CD4-positive, alpha-beta T cell (primary cell): ENCODE data around the gene TTC34. TPM values are rescaled to one million over a fixed set of nuclear protein-coding genes. Genes with fewer than 3 reads are reported as not detected.

Experiments
- ATAC-seq: fragments of 200-7000 bp; cut with Tn5 transposase; one replicate; pipeline ENCODE4 v1.10.0; 2022; ENCODE audit warnings: mild to moderate bottlenecking; ENCODE audit not compliant: poor library complexity
- CTCF ChIA-PET: fragments of 350-600 bp; sonication (Branson Sonifier 250); formaldehyde crosslinking; loops from one replicate; lab custom pipeline; 2021; ENCODE audit warnings: antibody characterized with exemption, inconsistent platforms; lab: Charles Lee
- POLR2A ChIA-PET: fragments of 350-600 bp; sonication (Branson Sonifier 250); formaldehyde crosslinking; loops from one replicate; lab custom pipeline; 2021; ENCODE audit warnings: antibody characterized with exemption, inconsistent platforms; lab: Charles Lee
- DNase-seq, 14 experiments: peaks; one replicate each; pipeline ENCODE4 v3.0.0-alpha.2; 2013 to 2020; ENCODE audit warnings: mixed read lengths in 2 of 14
- H3K27ac ChIP-seq, 2 donors: one replicate each; pipeline versions ENCODE4 v1.5.1 to v1.7.0; 2013; ENCODE audit warnings: low read length in 2 of 2, low read depth in 1 of 2, mild to moderate bottlenecking in 1 of 2
- H3K27me3 ChIP-seq, 2 experiments: 1 replicate in 1 of 2; 2 replicates in 1 of 2; pipeline versions ENCODE4 v1.6.1 to v1.7.0; 2013; ENCODE audit warnings: low read length in 2 of 2, control low read depth in 1 of 2, mild to moderate bottlenecking in 1 of 2, moderate library complexity in 1 of 2; ENCODE audit not compliant: insufficient read depth in 2 of 2, control insufficient read depth in 1 of 2
- H3K36me3 ChIP-seq: one replicate; pipeline ENCODE4 v1.6.1; 2013; ENCODE audit warnings: low read length, control low read depth; ENCODE audit not compliant: insufficient read depth
- H3K4me1 ChIP-seq: one replicate; pipeline ENCODE4 v1.6.1; 2013; ENCODE audit warnings: low read length, control low read depth; ENCODE audit not compliant: insufficient read depth
- H3K4me3 ChIP-seq: one replicate; pipeline ENCODE4 v1.5.1; 2013; ENCODE audit warnings: mild to moderate bottlenecking, low read length, moderate library complexity
- H3K9me3 ChIP-seq, 2 experiments: 1 replicate in 1 of 2; 2 replicates in 1 of 2; pipeline versions ENCODE4 v1.6.1 to v1.7.0; 2013; ENCODE audit warnings: low read length in 2 of 2, mild to moderate bottlenecking in 2 of 2, control low read depth in 1 of 2, moderate library complexity in 1 of 2; ENCODE audit not compliant: control insufficient read depth in 1 of 2, insufficient read depth in 1 of 2
- H3K27ac Mint-ChIP-seq: one replicate; pipeline ENCODE4 v1.8.0; 2020; ENCODE audit warnings: mixed read lengths
- H3K27me3 Mint-ChIP-seq: one replicate; pipeline ENCODE4 v1.8.0; 2021; ENCODE audit warnings: mixed read lengths
- H3K36me3 Mint-ChIP-seq: one replicate; pipeline ENCODE4 v1.8.0; 2021; ENCODE audit warnings: low read depth, mixed read lengths
- H3K4me1 Mint-ChIP-seq: one replicate; pipeline ENCODE4 v1.8.0; 2021; ENCODE audit warnings: low read depth, mixed read lengths
- H3K4me3 Mint-ChIP-seq: one replicate; pipeline ENCODE4 v1.8.0; 2020; ENCODE audit warnings: mild to moderate bottlenecking, mixed read lengths
- H3K9me3 Mint-ChIP-seq: one replicate; pipeline ENCODE4 v1.8.0; 2020; ENCODE audit warnings: mixed read lengths
- intact Hi-C, 2 experiments: fragments of 100-400 bp; cut with DNase I in 1 of 2; cut with micrococcal nuclease in 1 of 2; formaldehyde crosslinking; loops; one replicate each; pipeline versions ENCODE4 v1.15.1 to v1.9.0; 2023 to 2025; cut with DNase I, micrococcal nuclease
- total RNA-seq, 174 experiments: library from RNA in 2 of 174; stranded (reverse) in 2 of 174; gene quantifications; one replicate each; pipeline ENCODE4 v1.2.3 and lab custom pipeline; 2021 to 2026
- TF ChIP-seq, protein P1 (sequence below): fragments of 200-600 bp; IDR thresholded peaks from one replicate; pipeline ENCODE4 v1.8.0; 2022; ENCODE audit warnings: antibody characterized with exemption, mild to moderate bottlenecking

TTC34 gene
- total RNA-seq, 2 experiments from 2014 or later, result 1.3 TPM

DNA sequence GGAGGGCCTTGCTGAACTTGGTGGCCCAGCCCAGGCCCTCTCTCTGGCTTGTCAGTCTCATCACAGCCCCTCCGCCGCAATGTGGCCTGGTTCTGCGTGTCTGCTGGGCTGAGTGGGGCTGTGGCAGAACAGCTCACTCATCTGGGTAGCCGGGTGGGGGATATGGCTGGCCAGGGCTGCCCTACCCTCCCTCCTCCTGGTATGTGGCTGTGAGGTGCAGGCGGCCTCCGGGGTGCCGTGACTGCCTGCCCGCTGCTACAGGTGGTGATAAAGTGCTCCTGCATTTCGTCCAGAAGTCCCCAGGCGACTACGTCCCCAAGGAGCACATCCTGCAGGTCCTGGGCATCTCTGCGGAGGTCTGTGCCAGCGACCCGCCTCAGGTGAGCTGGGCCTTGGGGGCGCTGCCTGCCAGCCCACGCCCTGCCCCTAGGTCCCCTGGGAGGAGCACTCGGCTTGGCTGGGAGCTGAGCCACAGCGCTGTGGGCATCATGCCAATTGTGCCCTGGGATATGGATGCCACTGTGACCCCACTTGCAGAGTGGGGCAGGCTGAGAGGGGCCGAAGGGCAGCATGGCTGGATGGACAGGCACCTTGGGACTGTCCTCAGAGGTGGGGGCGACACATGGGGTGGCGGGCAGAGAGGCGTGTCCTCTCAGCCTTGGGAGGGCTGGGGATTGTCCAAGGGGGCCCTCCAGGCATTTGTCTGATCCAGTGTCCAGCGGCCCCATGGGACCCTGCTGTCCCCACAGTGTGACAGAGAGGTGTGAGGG, 212.6 kb downstream of the TTC34 start:
- CTCF ChIA-PET, result no interaction called here
- no peak overlapping the region for H3K27ac Mint-ChIP-seq
- TF ChIP-seq, protein P1, sequence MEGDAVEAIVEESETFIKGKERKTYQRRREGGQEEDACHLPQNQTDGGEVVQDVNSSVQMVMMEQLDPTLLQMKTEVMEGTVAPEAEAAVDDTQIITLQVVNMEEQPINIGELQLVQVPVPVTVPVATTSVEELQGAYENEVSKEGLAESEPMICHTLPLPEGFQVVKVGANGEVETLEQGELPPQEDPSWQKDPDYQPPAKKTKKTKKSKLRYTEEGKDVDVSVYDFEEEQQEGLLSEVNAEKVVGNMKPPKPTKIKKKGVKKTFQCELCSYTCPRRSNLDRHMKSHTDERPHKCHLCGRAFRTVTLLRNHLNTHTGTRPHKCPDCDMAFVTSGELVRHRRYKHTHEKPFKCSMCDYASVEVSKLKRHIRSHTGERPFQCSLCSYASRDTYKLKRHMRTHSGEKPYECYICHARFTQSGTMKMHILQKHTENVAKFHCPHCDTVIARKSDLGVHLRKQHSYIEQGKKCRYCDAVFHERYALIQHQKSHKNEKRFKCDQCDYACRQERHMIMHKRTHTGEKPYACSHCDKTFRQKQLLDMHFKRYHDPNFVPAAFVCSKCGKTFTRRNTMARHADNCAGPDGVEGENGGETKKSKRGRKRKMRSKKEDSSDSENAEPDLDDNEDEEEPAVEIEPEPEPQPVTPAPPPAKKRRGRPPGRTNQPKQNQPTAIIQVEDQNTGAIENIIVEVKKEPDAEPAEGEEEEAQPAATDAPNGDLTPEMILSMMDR, result no peak

DNA sequence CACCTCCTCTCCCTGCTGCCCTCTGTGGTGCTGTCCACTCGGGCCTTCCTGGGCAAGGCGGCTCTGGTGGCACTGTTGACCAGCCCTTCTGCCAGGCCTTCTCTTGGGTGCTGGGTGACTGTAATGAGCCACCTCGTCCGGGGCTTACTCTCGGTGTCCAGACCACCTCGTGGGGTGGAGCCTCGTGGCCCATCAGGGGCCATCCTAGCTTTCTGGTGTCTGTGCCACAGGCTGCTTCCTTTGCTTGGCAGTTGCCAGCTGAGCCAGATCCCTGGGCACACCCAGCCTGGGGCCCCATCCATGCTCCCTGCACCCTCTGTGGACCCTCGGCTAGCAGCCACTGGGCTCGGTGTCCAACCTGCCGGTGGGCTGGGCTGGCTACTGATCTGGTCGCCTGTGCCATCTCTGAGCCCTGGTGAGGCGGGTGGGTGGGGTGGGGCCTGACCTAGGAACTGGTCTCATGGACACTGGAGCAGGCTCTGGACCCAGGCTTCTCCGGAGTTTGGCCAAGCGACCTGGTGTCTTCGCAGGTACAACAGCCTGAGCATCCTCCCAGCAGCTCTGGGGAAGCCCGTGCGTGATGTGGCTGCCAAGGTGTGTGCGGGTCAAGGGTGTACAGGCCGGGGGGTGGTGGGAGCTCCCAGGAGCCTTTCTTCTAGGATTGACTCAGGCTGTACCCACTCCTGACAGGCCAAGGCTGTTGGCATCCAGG, 213.5 kb downstream of the TTC34 start:
- no peaks in the 10 kb centered on the region for H3K9me3 ChIP-seq
- peaks cover 8% of the 10 kb centered on the region for H3K36me3 ChIP-seq
- H3K27ac Mint-ChIP-seq, result peak overlapping the region; percentile 98
- CTCF ChIA-PET, result interaction anchor here (1.6 to 1.7 kb wide), 2 partner anchors 10 to 64 kb away, joined by 4 to 5 read pairs; no protein-coding TSS in a partner anchor
- POLR2A ChIA-PET, result interaction anchor here (1.1 to 6.7 kb wide), 5 partner anchors 11 to 196 kb away, joined by 3 to 133 read pairs (median 30); partner anchors contain the start of genes RER1 and TNFRSF14
- peaks cover 33% of the 10 kb centered on the region for H3K4me1 Mint-ChIP-seq
- intact Hi-C loops, result loop anchor here (2.0 to 5.0 kb wide), 2 partner anchors 55 to 391 kb away; no protein-coding TSS in a partner anchor
- peaks cover 54% of the 10 kb centered on the region for H3K4me1 ChIP-seq
- H3K9me3 Mint-ChIP-seq, result no peaks in the 10 kb centered on the region
- no peaks in the 10 kb centered on the region for H3K27me3 ChIP-seq
- ATAC-seq (no peak), DNase-seq (no peak)
- H3K27ac ChIP-seq, result no peak overlapping the region
- H3K36me3 Mint-ChIP-seq, result peaks cover 23% of the 10 kb centered on the region
- H3K4me3 Mint-ChIP-seq, result peak overlapping the region; percentile 87
- TF ChIP-seq, protein P1, result no peak
- H3K4me3 ChIP-seq, result peak overlapping the region; percentile 85
- H3K27me3 Mint-ChIP-seq, result no peaks in the 10 kb centered on the region

More for the DNA sequence above, 212.6 kb downstream of the TTC34 start:
- Mint-ChIP-seq H3K36me3 (peaks cover 21% of the 10 kb centered on the region), H3K4me3 (peak overlapping the region; percentile 45), H3K4me1 (peaks cover 27% of the 10 kb centered on the region), H3K27me3 (no peaks in the 10 kb centered on the region), H3K9me3 (no peaks in the 10 kb centered on the region)
- no peak overlapping the region for H3K4me3 ChIP-seq
- no peak for ATAC-seq
- peaks cover 48% of the 10 kb centered on the region for H3K4me1 ChIP-seq
- intact Hi-C loops, result loop anchor here in 1 of 2 experiments (5.0 kb wide), 1 partner anchor 392 kb away; no protein-coding TSS in a partner anchor
- no peaks in the 10 kb centered on the region for H3K27me3 ChIP-seq
- POLR2A ChIA-PET, result interaction anchor here (4.1 to 6.7 kb wide), 3 partner anchors 12 to 41 kb away, joined by 30 to 133 read pairs (median 109); partner anchors contain the start of gene TNFRSF14
- H3K36me3 ChIP-seq, result peaks cover 8% of the 10 kb centered on the region
- H3K27ac ChIP-seq, result no peak overlapping the region
- DNase-seq, result peak in 1 of 14 experiments; percentile 34
- no peaks in the 10 kb centered on the region for H3K9me3 ChIP-seq
